SH-SY5Y (cell line): Measurements from ENCODE around the gene VNN1.

Experiments used
- GATA2 ChIP-seq: IDR thresholded peaks from 2 replicates; pipeline ENCODE4 v1.6.1; 2011; ENCODE audit warnings: mild to moderate bottlenecking, low read depth, low read length
- GATA3 ChIP-seq: IDR thresholded peaks from 2 replicates; pipeline ENCODE4 v1.6.1; 2011; ENCODE audit warnings: low read depth, mild to moderate bottlenecking, low read length, moderate library complexity

GRCh38 chr6:132666118-132666517, 47.7 kb downstream of the VNN1 start:
- TF ChIP-seq GATA2 (no peak), GATA3 (no peak)
